OCI-LY7 (cell line): Measurements from ENCODE around the gene SQOR.

ENCODE experiments used
- EZH2phosphoT487 ChIP-seq: fragments of 200-600 bp; sonication (generic); IDR thresholded peaks from 2 replicates; pipeline ENCODE4 v1.6.1; 2018; ENCODE audit warnings: low read depth, borderline replicate concordance, mild to moderate bottlenecking, mixed run types, antibody characterized with exemption, low read length, moderate library complexity, mixed read lengths
- TF ChIP-seq, protein P1 (sequence below): fragments of 200-600 bp; sonication (generic); conservative IDR thresholded peaks from 2 replicates; pipeline ENCODE4 v1.5.1; 2014; ENCODE audit warnings: mild to moderate bottlenecking, antibody characterized with exemption, low read length, moderate library complexity, mixed read lengths

DNA sequence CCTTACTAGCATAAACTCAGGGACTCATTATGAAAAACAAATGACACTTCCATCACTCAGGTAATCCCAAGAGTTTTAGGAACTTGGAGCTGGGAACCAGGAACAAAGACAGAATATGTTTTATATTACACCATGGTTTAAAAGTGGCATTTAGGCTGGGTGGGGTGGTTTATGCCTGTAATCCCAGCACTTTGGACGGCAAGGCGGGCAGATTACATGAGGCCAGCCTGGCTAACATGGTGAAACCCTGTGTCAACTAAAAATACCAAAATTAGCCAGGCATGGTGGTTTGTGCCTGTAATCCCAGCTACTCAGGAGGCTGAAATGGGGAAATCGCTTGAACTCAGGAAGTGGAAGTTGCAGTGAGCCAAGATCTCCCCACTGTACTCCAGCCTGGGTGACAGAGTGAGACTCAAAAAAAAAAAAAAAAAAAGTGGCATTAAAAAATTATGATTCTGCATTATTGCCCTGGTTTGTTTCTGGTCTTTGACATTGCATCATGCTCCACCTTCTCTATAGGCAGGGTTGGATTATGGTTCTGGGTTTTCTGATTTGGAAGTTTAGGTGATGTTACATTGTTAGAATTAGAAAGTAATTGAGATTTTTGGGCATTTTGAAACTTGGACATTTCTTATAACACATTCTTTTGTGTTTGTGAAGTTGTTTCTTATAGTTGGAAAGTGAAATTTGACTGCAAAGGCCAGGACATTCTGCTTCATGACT, 19.0 kb downstream of the SQOR start:
- TF ChIP-seq, protein P1, sequence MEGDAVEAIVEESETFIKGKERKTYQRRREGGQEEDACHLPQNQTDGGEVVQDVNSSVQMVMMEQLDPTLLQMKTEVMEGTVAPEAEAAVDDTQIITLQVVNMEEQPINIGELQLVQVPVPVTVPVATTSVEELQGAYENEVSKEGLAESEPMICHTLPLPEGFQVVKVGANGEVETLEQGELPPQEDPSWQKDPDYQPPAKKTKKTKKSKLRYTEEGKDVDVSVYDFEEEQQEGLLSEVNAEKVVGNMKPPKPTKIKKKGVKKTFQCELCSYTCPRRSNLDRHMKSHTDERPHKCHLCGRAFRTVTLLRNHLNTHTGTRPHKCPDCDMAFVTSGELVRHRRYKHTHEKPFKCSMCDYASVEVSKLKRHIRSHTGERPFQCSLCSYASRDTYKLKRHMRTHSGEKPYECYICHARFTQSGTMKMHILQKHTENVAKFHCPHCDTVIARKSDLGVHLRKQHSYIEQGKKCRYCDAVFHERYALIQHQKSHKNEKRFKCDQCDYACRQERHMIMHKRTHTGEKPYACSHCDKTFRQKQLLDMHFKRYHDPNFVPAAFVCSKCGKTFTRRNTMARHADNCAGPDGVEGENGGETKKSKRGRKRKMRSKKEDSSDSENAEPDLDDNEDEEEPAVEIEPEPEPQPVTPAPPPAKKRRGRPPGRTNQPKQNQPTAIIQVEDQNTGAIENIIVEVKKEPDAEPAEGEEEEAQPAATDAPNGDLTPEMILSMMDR, result no peak
- TF ChIP-seq EZH2phosphoT487, result no peak
